Loucy (cell line): ENCODE data around the gene NOL4L.
"Not testable (repeated sequence)": the region's sequence is repeated elsewhere in the genome, so short reads cannot be mapped to it uniquely, and the experiment has no call there.

Experiments used
- H2AFZ ChIP-seq: fragments of 200-600 bp; sonication (generic); 2 replicates; pipeline ENCODE4 v1.6.0; 2016; ENCODE audit warnings: antibody characterized with exemption, mild to moderate bottlenecking, low read length, moderate library complexity
- H3F3A ChIP-seq: fragments of 200-600 bp; 2 replicates; pipeline ENCODE4 v1.6.0; 2016; ENCODE audit warnings: antibody characterized with exemption, low read depth, mild to moderate bottlenecking
- H3K27me3 ChIP-seq: fragments of 200-600 bp; sonication (generic); 2 replicates; pipeline ENCODE4 v1.6.1; 2014; ENCODE audit warnings: low read length, mild to moderate bottlenecking; ENCODE audit not compliant: insufficient read depth, poor library complexity, severe bottlenecking
- H3K36me3 ChIP-seq: fragments of 200-600 bp; sonication (generic); 2 replicates; pipeline ENCODE4 v1.6.1; 2016; ENCODE audit warnings: low read length; ENCODE audit not compliant: insufficient read depth
- H3K4me1 ChIP-seq: fragments of 200-600 bp; sonication (generic); 2 replicates; pipeline ENCODE4 v1.5.1; 2014; ENCODE audit warnings: low read length, mild to moderate bottlenecking; ENCODE audit not compliant: insufficient read depth, poor library complexity, severe bottlenecking
- H3K4me2 ChIP-seq: fragments of 200-600 bp; sonication (generic); 2 replicates; pipeline ENCODE4 v1.6.0; 2014; ENCODE audit warnings: antibody characterized with exemption, low read length, low read depth, mild to moderate bottlenecking; ENCODE audit not compliant: poor library complexity, severe bottlenecking
- H3K4me3 ChIP-seq: fragments of 200-600 bp; sonication (generic); 2 replicates; pipeline ENCODE4 v1.5.1; 2014; ENCODE audit warnings: low read length, mild to moderate bottlenecking, mixed read lengths; ENCODE audit not compliant: poor library complexity, severe bottlenecking
- H3K79me2 ChIP-seq: fragments of 200-600 bp; sonication (generic); 2 replicates; pipeline ENCODE4 v1.6.1; 2014; ENCODE audit warnings: low read length; ENCODE audit not compliant: insufficient read depth
- H3K9ac ChIP-seq: fragments of 200-600 bp; sonication (generic); 2 replicates; pipeline ENCODE4 v1.6.0; 2014; ENCODE audit warnings: mild to moderate bottlenecking, low read depth, low read length, moderate library complexity; ENCODE audit not compliant: poor library complexity, severe bottlenecking
- H3K9me2 ChIP-seq: fragments of 200-600 bp; sonication (generic); replicated peaks from 2 replicates; pipeline ENCODE4 v1.6.1; 2016; ENCODE audit warnings: low read depth, low read length, mixed read lengths
- H3K9me3 ChIP-seq: fragments of 200-600 bp; sonication (generic); 2 replicates; pipeline ENCODE4 v1.6.1; 2014; ENCODE audit warnings: mild to moderate bottlenecking, antibody characterized with exemption, low read length, low read depth; ENCODE audit not compliant: insufficient read depth
- H4K20me1 ChIP-seq: fragments of 200-600 bp; sonication (generic); 2 replicates; pipeline ENCODE4 v1.6.0; 2014; ENCODE audit warnings: antibody characterized with exemption, low read length, mild to moderate bottlenecking; ENCODE audit not compliant: insufficient read depth, poor library complexity, severe bottlenecking
- EZH2phosphoT487 ChIP-seq: fragments of 200-600 bp; IDR thresholded peaks from 2 replicates; pipeline ENCODE4 v1.6.1; 2018; ENCODE audit warnings: antibody characterized with exemption, mild to moderate bottlenecking, moderate library complexity, borderline replicate concordance
- TF ChIP-seq, protein P1 (sequence below): fragments of 200-600 bp; sonication (generic); conservative IDR thresholded peaks from 2 replicates; pipeline ENCODE4 v1.5.1; 2014; ENCODE audit warnings: mild to moderate bottlenecking, antibody characterized with exemption, low read length

The NOL4L gene

DNA sequence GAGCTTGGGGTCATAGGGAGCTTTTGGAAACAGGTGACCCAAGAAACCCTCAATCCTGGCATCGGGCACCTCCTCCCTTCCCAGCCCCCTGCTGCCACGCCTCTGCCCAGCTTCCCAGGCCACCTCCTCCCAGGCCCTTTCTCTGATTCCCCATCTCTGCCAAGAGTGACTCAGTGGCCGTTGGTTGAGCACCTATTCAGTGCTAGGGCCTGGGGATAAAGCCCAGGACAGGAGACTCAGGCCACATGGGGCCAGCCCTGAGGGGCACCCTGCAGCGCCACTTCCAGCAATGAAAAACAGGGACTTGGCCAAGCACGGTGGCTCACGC lies 116.9 kb downstream of the NOL4L start:
- no peaks in the 10 kb centered on the region for H3F3A ChIP-seq
- H3K27me3 ChIP-seq, result no peaks in the 10 kb centered on the region
- H2AFZ ChIP-seq, result no peak overlapping the region
- H3K4me1 ChIP-seq, result no peaks in the 10 kb centered on the region
- peaks cover 97% of the 10 kb centered on the region for H3K79me2 ChIP-seq
- H3K9me3 ChIP-seq, result no peaks in the 10 kb centered on the region
- H4K20me1 ChIP-seq, result peaks cover 88% of the 10 kb centered on the region
- H3K9me2 ChIP-seq, result no peaks in the 10 kb centered on the region
- H3K4me3 ChIP-seq, result no peak overlapping the region
- no peak overlapping the region for H3K9ac ChIP-seq
- peaks cover 86% of the 10 kb centered on the region; the same call in 1 of the 2 replicates for H3K36me3 ChIP-seq
- TF ChIP-seq, protein P1, sequence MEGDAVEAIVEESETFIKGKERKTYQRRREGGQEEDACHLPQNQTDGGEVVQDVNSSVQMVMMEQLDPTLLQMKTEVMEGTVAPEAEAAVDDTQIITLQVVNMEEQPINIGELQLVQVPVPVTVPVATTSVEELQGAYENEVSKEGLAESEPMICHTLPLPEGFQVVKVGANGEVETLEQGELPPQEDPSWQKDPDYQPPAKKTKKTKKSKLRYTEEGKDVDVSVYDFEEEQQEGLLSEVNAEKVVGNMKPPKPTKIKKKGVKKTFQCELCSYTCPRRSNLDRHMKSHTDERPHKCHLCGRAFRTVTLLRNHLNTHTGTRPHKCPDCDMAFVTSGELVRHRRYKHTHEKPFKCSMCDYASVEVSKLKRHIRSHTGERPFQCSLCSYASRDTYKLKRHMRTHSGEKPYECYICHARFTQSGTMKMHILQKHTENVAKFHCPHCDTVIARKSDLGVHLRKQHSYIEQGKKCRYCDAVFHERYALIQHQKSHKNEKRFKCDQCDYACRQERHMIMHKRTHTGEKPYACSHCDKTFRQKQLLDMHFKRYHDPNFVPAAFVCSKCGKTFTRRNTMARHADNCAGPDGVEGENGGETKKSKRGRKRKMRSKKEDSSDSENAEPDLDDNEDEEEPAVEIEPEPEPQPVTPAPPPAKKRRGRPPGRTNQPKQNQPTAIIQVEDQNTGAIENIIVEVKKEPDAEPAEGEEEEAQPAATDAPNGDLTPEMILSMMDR, result no peak
- no peak for TF ChIP-seq EZH2phosphoT487
- H3K4me2 ChIP-seq, result no peak overlapping the region

DNA sequence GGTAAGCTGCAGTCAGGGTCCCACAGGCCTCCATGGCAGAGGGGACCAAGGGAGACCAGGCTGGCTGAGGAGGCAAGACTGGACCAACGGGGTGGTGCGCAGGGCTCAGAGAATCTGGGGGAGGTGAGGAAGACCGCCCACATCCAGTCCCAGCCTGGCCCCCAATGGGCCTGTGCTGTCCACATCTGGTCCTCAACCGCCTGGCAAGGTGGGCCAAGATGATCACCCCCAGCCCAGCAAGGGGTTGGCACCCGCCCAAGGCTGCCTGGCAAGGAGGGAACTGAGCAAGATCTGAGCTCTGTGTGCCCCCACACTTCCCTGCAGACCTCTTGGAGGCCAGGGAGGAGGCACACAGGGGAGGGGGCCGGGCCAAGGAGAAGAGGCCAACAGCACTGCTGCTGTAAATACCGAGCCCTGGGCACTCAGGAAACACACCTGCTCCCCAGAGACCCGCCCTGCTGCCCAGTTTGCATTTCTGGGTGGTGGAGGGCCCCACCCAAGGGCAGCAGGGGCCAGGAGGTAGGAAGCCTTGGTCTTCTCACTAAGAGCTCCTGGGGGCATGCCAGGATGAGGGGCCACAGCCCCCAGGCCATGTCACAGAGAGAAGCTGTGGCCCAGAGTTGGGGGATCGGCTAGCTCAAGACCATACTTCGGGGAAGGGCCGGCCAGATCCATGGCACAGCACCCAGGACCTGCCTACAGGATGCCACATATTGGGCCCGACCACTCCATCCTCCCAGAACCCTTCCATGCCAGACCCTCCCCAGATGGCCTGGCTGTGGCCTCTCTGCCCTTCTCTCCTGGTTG lies 117.4 kb downstream of the NOL4L start:
- Histone ChIP-seq H4K20me1 (peaks cover 88% of the 10 kb centered on the region), H2AFZ (no peak overlapping the region), H3K27me3 (no peaks in the 10 kb centered on the region), H3K4me3 (no peak overlapping the region), H3K4me2 (no peak overlapping the region), H3K79me2 (peaks cover 97% of the 10 kb centered on the region), H3K9ac (no peak overlapping the region), H3K4me1 (no peaks in the 10 kb centered on the region), H3K36me3 (peaks cover 86% of the 10 kb centered on the region; the same call in 1 of the 2 replicates), H3K9me3 (no peaks in the 10 kb centered on the region), H3F3A (no peaks in the 10 kb centered on the region), H3K9me2 (no peaks in the 10 kb centered on the region)
- TF ChIP-seq, protein P1, result no peak
- no peak for TF ChIP-seq EZH2phosphoT487

DNA sequence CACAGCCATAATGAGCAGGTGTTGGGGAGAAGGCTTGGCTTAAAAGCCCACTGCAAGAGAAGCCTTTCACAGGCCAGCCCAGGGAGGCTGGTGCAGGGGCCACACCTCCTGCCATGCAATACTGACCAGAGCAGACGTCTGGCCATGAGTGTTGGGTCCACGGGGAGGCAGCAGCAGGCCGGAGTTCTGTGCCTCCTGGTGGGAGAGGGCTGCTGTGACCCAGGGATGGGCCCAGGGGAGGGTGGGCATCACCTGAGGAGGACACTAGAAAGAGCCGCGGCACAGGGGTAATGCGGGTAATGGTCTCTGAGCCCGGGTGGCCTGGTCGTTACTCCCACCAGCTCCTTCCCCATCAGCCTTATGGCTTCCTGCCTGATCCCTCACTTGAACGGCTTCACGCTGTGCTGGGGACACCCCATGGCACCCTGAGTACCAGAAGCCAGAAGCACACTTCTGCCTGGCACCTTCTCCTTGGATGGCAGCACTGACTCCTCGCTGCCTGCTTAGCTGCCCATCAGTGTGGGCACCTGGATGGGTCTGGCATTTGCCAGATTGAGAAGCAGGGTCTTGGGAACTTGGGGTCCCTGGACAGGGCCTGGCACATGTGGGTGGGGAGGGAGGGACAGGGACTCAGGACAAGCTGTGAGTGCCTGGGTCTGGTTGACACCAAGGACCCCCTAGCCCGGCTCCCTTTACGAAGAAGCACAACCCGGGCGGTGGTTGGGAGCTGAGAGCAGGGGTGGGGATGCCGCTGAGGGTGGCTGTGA lies 118.2 kb downstream of the NOL4L start:
- H3K27me3 ChIP-seq, result no peaks in the 10 kb centered on the region
- H4K20me1 ChIP-seq, result peaks cover 85% of the 10 kb centered on the region
- H3K79me2 ChIP-seq, result peaks cover 89% of the 10 kb centered on the region
- no peak overlapping the region for H3K4me3 ChIP-seq
- no peaks in the 10 kb centered on the region for H3K9me3 ChIP-seq
- no peak overlapping the region for H3K4me2 ChIP-seq
- no peaks in the 10 kb centered on the region for H3F3A ChIP-seq
- no peaks in the 10 kb centered on the region for H3K9me2 ChIP-seq
- H3K9ac ChIP-seq, result no peak overlapping the region
- no peaks in the 10 kb centered on the region for H3K4me1 ChIP-seq
- TF ChIP-seq EZH2phosphoT487, result no peak
- TF ChIP-seq, protein P1, result no peak
- peaks cover 84% of the 10 kb centered on the region; the same call in 1 of the 2 replicates for H3K36me3 ChIP-seq
- H2AFZ ChIP-seq, result no peak overlapping the region

DNA sequence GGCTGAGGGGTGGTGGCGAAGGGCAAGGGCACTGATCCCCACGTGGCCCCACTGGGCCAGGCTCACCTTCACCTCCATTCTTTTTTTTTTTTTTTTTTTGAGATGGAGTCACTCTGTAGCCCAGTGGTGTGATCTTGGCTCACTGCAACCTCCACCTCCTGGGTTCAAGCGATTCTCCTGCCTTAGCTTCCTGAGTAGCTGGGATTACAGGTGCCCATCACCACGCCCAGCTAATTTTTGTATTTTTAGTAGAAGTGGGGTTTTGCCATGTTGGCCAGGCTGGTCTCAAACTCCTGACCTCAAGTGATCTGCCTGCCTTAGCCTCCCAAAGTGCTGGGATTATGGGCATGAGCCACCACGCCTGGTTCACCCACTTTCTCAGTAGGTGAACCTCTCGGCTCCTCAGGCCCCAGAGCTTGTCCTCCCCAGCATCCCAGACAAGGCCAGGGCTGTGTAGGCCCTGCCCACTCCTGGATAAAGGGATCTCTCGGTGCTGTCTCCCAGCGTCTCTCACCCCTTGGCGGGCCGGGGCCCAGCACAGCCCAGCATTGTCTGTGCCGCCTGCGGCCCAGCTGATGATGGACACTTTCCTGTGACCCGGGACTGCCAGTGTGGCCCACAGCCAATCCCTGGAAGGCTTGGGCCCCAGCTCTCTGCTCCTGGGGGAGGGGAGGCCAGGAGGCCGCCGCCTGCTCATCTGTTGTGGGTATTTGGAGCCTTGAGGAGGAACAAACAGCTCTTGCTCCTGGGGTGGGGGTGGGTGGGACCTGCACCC lies 119.0 kb downstream of the NOL4L start:
- H3K27me3 ChIP-seq, H2AFZ ChIP-seq, H3K9me3 ChIP-seq, H3K9me2 ChIP-seq, H3K4me2 ChIP-seq, H3F3A ChIP-seq, H3K4me1 ChIP-seq, H3K4me3 ChIP-seq, H3K9ac ChIP-seq: not testable (repeated sequence)
- Histone ChIP-seq H4K20me1 (peaks cover 82% of the 10 kb centered on the region), H3K79me2 (peaks cover 84% of the 10 kb centered on the region), H3K36me3 (peaks cover 84% of the 10 kb centered on the region; the same call in 1 of the 2 replicates)
